ENCODE measurements around the gene CFAP61. TPM values are rescaled to one million over a fixed set of nuclear protein-coding genes. Genes with fewer than 3 reads are reported as not detected.
"Not testable (repeated sequence)": the region's sequence is repeated elsewhere in the genome, so short reads cannot be mapped to it uniquely, and the experiment has no call there.

The CFAP61 gene
- total RNA-seq, 1 donor from 2014 or later, result 2.0 TPM

GRCh38 chr20:20344476-20344875 is 292.1 kb downstream of the CFAP61 start:
- DNase-seq (ENCODE audit: low spot score in 2 of 2) (no peak), FAIRE-seq (no peak)

DNA sequence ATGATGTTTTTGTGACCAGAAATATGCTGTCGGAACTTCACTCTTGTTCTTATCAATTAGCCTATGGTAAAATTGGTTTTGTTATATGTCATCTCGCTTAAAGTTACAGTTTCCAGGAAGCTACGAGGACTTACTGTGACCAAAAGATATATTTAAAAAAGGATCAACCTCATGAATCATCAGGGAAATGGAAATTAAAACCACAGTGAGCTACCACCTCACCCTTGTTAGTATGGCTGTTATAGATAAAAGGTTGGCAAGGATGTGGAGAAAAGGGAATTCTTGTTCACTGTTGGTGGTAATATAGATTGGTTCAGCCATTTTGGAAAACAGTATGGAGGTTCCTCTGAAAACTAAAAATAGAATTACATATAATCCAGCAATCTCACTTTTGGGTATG is 301.2 kb downstream of the CFAP61 start:
- DNase-seq (ENCODE audit: low spot score in 2 of 2) (no peak), FAIRE-seq (no peak)

- not testable (repeated sequence) for DNase-seq (ENCODE audit: low spot score in 2 of 2); FAIRE-seq
Observed at GRCh38 chr20:20355503-20355902, 303.2 kb downstream of the CFAP61 start.

GRCh38 chr20:20358801-20359200 is 306.5 kb downstream of the CFAP61 start:
- FAIRE-seq, result no peak
- DNase-seq (ENCODE audit: low spot score in 2 of 2), result no peak

DNA sequence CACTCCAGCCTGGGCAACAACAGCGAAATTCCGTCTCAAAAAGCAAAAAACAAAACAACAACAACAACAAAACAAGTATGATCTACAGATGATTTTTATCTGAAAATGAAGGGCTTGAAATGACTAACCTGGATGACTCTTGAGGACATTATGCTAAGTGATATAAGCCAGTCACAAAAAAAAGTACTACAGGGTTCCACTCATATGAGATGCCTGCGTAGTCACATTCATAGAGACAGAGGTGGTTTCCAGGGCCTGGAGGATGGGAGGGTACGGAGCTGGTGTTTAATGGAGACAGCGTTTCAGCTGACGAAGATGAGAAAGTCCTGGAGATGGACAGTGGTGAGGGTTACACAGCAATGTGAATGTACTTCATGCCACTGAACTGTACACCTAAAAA is 307.3 kb downstream of the CFAP61 start:
- DNase-seq (ENCODE audit: low spot score in 2 of 2) (no peak), FAIRE-seq (no peak)

- FAIRE-seq, result no peak
- peak; percentile 61 to 64 for DNase-seq (ENCODE audit: low spot score in 2 of 2)
Observed at GRCh38 chr20:20360464-20360863, 308.1 kb downstream of the CFAP61 start.

DNA sequence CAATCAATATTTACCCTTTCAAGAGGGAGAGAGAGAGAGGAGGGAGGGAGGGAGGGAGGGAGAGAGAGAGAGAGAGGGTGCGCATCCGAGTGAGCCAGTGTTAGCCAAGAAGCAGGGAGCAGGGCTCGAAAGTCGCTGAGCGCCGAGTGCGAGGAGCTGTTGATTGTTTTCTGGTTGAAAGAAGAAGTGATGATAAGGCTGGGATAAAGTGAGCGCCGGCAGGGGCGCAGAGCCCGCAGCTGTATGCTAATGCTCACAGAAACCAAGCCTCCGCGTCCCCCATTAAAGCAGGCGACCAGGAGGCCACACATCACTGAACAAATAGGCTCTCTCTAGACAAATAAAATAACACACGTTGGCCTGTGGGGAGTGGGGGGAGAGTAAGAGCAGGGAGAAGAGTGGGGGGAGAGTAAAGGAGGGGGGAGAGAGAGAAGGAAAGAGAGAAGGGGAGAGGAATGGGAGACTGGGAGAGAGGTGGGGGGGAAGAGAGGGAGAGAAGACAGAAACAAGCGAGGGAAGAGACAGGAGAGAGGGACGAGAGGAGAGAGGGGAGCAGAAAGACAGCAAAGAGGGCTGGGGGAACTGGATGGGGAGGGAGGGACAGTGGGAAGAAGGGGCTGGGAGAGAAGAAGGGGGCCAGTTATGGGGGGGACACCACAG is 310.6 kb downstream of the CFAP61 start:
- FAIRE-seq, result no peak

DNA sequence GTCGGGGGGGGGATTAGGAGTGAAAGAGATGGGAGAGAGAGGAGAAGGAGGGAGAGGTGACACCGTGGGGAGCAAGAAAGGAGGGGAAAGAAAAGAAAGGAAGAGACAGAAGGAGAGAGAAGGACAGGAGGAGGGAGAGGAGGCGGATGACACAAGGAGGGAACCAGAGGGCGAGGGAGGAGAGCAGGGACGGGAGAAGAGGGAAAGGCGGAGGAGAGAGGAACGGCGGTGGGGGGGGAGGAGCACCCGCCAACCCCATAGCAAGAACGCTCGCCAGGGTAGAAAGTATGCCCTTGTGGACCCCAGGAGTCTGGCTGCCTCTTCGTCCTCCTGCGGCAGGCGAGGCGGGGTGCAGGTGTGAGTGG is 311.1 kb downstream of the CFAP61 start:
- no peak for FAIRE-seq
- DNase-seq (ENCODE audit: low spot score in 2 of 2), result no peak

More for the DNA sequence above, 310.6 kb downstream of the CFAP61 start:
- no peak for DNase-seq (ENCODE audit: low spot score in 2 of 2)

DNA sequence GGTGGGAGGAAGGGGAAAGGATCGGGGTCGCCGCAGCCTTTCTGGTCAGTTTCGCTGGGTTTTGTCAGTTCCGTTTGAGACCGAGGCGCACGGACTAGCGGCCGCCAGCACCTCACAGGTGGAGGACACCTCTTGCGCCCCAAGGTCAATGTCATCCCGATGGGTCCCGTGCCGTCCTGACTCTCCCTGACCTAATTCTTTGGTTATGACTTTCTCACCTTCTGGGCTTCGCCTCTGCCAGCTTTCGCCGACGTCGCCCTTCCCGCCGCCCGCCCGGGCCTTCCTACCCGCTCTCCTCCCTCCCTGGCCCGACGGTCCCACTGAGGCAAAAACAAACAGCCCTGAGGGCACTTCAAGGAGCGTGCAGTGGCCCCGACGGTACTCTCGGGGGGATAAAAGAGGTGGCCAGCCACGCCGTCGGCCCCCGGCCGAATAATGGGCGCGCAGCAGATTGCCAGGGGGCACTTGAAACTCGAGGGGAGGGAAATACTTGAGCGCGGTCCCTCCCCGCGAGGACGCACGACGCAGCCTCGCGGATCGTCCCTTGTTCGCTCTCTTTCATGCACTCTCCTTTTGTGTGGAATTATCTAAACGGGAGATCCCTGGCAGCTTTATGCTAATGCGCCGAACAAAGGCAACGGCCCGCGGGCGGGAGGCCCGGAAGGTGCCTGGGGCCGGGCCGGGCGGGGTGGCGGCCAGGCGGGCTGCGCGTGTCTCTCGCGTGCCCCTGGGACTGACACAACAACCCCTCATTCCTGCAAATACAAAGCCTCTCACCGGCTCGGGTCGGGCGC is 311.7 kb downstream of the CFAP61 start:
- no peak for FAIRE-seq
- DNase-seq (ENCODE audit: low spot score in 2 of 2), result no peak

DNA sequence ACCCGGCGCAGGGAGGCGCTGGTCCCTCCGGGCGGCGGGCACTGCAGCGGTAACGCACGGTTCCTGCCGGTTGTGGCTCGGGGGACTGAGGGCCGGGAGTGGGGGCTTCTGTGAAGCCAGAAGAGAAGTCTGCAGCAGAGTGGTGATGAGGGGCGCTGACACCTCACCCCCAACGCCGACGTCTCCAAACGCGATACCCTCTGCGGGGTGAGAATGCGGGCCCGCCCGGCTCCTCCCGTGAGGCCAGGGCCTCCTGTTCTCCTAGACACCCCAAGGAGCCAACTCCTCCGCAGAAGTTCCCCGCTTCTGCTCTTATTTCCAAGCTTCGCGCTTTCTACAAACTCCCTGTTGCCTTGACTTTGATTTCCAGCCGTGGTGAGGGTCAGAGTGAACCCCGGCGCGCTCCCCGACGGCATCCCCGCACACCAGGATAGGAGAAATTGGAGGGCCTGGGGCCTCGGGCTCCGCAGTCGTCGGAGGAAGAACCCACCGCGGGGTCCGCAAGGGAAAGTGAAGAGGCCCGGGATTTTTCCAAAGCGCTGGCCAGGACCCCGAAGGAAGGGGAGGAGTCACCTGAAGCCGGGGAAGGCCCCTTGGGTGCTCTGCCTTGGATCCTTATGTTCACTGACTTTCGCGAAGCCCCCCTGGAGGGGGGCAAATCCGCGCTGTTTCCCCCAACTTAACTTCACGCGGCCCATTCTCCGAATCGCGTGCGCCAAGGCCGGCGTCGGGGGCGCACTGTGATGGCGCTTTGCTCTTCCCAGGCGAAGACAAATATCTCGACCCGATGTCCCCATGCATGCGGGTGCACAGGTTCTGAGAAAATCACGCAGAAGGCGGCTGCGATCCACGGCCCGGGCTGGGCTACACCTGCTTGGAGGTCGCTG is 312.5 kb downstream of the CFAP61 start:
- DNase-seq (ENCODE audit: low spot score in 2 of 2), result no peak
- FAIRE-seq, result no peak

DNA sequence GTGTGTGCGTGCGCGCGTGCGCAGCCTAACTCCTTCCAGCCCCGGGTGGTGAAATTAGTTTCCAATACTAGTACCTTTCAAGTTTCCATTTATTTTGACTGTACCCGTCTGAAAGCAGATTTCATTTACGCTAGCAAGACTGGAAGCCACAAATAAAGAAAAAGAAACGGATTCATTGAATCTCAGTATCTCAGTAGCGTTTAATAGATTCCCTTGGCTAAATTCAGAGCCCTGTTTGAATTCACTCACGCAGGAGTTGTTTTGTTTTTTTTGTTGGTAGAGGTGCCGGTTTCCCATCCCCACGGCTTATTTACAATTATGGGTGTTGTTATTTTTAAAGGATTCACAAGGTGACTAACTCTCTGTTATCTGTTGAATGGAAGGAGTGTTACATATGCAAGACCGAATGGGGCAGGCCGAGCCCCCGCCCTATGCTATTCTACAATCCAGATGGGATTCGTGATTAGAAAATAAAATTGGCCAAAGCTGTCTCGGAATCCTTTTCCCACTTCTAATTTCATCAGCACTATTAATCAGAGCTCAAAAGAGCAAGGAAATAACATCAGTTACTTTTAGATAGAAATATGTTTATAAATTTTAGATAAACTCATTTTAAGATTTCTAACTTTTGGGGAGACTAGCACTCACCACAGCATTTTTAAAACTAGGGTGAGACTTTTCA is 313.3 kb downstream of the CFAP61 start:
- DNase-seq (ENCODE audit: low spot score in 2 of 2), result no peak
- FAIRE-seq, result no peak

DNA sequence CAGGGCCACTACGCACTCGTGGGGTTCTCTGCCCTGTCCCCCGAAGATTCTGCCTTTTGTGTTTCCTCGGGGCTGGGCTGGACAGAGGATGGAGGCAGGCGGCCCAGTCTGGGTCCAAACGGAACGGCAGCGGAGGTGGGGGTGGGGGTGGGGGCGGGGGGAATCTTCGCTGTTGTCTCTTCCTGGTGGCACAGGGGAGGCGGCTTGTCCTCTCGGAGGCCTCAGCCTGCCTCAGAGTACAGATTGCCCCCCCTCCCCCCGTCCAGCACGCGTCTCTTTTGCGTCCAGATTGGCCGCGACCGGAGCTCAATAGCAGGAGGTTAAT is 314.2 kb downstream of the CFAP61 start:
- DNase-seq (ENCODE audit: low spot score in 2 of 2) (no peak), FAIRE-seq (no peak)

- DNase-seq (ENCODE audit: low spot score in 2 of 2), result peak; percentile 43 to 55
- FAIRE-seq, result no peak
Observed at GRCh38 chr20:20366876-20367574, 314.7 kb downstream of the CFAP61 start.

DNA sequence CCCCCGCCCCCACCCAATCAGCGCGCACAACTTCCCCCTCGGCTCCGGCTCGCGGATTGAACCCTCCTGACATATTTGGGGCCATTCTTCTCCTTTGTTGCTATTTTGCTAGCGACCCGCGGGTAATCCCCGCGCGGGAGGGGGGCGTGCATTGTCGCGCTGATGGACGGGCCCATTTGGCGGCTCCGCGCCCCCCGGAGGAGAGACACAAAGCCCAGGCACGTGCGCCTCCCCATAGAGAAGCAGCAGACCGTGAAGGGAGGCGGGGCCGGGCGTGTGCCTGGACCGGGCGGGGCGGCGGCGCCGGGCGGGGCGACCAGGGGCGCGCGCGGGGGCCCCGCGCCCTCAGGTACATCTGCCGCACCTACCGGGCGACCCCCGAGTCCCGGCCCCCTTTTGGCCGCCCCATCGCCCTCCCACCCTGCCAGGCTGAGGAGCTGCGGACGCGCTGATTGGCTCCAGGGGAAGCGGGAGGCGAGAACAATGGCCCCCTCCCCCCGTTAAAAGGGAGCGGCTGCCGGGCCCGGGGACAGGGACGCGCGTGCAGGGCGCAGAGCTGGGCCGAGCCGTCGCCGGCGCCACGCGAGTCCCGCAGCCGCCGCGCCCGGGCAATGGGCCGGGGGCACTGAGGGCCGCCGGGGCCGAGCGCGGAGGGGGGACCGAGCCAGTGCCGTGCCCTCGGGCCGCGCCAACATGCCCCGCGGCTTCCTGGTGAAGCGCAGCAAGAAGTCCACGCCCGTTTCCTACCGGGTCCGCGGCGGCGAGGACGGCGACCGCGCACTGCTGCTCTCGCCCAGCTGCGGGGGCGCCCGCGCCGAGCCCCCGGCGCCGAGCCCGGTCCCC is 315.5 kb downstream of the CFAP61 start, which contains the start of gene INSM1:
Gene INSM1 (plus strand): TSS at position 530 of the 843 bp plus-strand sequence. CDS start 164 bp downstream, at position 694.
- peak; percentile 64 to 80 for DNase-seq (ENCODE audit: low spot score in 2 of 2)
- no peak for FAIRE-seq

GRCh38 chr20:20368418-20369249 is 316.3 kb downstream of the CFAP61 start:
- FAIRE-seq (no peak), DNase-seq (ENCODE audit: low spot score in 2 of 2) (peak; percentile 42 to 58)

- FAIRE-seq, result no peak
- no peak for DNase-seq (ENCODE audit: low spot score in 2 of 2)
Observed at GRCh38 chr20:20369250-20370093, 317.1 kb downstream of the CFAP61 start.

GRCh38 chr20:20370094-20370575 is 317.8 kb downstream of the CFAP61 start:
- no peak for DNase-seq (ENCODE audit: low spot score in 2 of 2)

More at GRCh38 chr20:20370094-20370575, 317.8 kb downstream of the CFAP61 start:
- no peak for FAIRE-seq
